Measurements from ENCODE around the gene ALOXE3. TPM values are rescaled to one million over a fixed set of nuclear protein-coding genes. Genes with fewer than 3 reads are reported as not detected.
"Not testable (repeated sequence)": the region's sequence is repeated elsewhere in the genome, so short reads cannot be mapped to it uniquely, and the experiment has no call there.

ALOXE3 gene
- total RNA-seq, 1 donor from 2014 or later: not detected

DNA sequence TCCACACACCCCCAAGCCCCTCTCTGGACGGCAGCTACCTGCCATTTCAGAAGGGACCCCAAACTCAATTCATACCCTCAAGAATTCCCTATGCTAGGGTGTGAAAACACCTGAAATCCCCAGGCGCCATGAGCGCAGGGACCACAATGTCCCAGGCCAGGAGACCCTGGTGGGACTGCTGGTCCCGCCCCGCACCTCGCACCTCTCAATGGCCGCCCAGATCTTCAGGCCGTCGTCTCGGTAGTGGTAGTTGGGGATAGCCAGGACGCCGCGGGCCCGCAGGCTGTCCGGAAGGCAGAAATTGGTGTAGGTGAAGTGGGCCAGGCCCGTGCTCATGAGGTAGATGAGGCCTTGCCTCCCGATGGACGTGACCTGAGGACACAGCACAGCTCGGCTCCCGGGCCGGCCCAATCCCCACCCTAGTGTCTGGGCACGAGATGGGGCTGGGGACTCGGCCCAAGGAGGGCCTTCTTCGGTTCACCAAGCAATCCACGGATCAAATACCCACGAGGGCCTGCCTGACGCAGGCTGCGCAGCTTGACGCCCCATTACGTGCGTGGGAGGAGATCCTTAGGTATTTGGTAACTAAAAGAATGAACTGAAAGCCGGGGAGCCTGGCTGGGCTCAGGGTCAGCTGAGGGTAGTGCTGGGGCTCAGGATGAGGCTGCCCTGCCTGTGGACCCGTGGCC, 9.2 kb downstream of the ALOXE3 start:
- H3K9me3 Mint-ChIP-seq: no peaks in the 10 kb centered on the region
- no peak for DNase-seq (ENCODE audit: low spot score)
- H3K4me3 Mint-ChIP-seq: no peak overlapping the region
- H3K4me1 Mint-ChIP-seq (ENCODE audit: low read depth): no peaks in the 10 kb centered on the region
- H3K27me3 Mint-ChIP-seq (ENCODE audit: insufficient read depth): peaks cover 33% of the 10 kb centered on the region
- H3K36me3 Mint-ChIP-seq (ENCODE audit: low read depth): no peaks in the 10 kb centered on the region
- no peak overlapping the region for H3K27ac Mint-ChIP-seq
- intact Hi-C loops (cut with micrococcal nuclease): no loop called here

DNA sequence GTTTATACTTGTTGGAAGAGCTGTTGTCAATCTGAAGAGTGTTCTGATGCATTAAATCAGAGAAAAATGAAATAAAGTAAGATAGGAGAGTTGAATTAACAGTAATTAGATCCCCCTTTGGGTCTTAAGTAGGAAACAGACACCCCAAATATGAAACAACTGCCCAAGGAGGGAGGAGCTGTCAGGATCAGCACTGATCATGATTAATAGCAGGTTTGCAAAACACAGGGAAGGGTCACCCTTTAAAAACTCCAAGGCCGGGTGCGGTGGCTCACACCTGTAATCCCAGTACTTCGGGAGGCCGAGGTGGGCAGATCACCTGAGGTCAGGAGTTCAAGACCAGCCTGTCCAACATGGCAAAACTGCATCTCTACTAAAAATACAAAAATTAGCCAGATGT, 11.3 kb downstream of the ALOXE3 start:
- H3K4me1 Mint-ChIP-seq (ENCODE audit: low read depth); DNase-seq (ENCODE audit: low spot score); H3K27ac Mint-ChIP-seq; H3K4me3 Mint-ChIP-seq; H3K36me3 Mint-ChIP-seq (ENCODE audit: low read depth); H3K9me3 Mint-ChIP-seq; intact Hi-C loops (cut with micrococcal nuclease): not testable (repeated sequence)
- H3K27me3 Mint-ChIP-seq (ENCODE audit: insufficient read depth): peaks cover 27% of the 10 kb centered on the region

DNA sequence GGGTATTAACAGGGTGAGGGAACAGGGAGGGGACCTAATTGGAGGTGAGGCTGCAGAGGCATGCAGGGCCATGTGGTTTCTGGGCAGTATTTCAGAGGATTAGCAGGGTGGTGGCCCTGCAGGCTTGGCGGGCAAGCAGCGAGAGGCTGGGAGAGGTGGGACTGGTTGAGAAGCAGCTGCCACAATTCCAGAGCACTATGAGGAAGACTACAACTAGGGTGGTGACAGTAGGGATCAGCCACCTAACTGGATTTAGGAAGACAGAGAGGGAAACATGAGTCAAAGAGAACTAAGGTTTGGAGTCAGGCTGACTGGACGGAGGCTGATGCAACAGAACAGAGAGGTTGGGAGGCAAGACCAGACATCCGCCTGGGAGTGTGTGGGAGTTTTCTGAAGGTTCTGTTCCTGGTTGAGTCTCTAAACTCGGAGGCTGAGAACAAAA, 12.3 kb downstream of the ALOXE3 start:
- no peak overlapping the region for H3K27ac Mint-ChIP-seq
- H3K9me3 Mint-ChIP-seq: no peaks in the 10 kb centered on the region
- no peak for DNase-seq (ENCODE audit: low spot score)
- H3K4me3 Mint-ChIP-seq: no peak overlapping the region
- no peaks in the 10 kb centered on the region for H3K4me1 Mint-ChIP-seq (ENCODE audit: low read depth)
- intact Hi-C loops (cut with micrococcal nuclease): no loop called here
- peaks cover 21% of the 10 kb centered on the region for H3K27me3 Mint-ChIP-seq (ENCODE audit: insufficient read depth)
- no peaks in the 10 kb centered on the region for H3K36me3 Mint-ChIP-seq (ENCODE audit: low read depth)

DNA sequence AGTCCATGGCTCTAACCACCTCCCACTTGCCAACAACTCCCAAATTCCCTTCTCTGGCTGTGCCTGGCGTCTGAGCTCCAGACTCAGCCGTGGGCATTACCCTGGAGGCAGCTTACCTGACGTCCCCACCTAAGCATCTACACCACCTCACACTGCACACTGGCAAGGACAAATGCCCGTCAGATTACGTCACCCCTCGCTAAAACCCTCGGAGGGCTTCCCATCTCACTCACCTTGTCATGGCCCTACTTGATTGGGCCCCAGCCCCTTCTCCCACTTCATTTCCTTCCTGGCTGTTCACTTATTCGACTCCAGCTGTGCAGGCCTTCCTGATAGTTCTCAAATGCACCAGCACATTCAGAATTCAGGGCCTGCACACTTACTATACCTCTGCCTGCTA, 13.4 kb downstream of the ALOXE3 start:
- Mint-ChIP-seq H3K27ac (no peak overlapping the region), H3K36me3 (ENCODE audit: low read depth) (no peaks in the 10 kb centered on the region), H3K4me1 (ENCODE audit: low read depth) (no peaks in the 10 kb centered on the region), H3K4me3 (no peak overlapping the region), H3K27me3 (ENCODE audit: insufficient read depth) (peaks cover 19% of the 10 kb centered on the region), H3K9me3 (no peaks in the 10 kb centered on the region)
- intact Hi-C loops (cut with micrococcal nuclease): no loop called here
- no peak for DNase-seq (ENCODE audit: low spot score)

GRCh38 chr17:8103549-8103948, 14.8 kb downstream of the ALOXE3 start:
- Mint-ChIP-seq H3K36me3 (ENCODE audit: low read depth) (no peaks in the 10 kb centered on the region), H3K27me3 (ENCODE audit: insufficient read depth) (peaks cover 19% of the 10 kb centered on the region), H3K27ac (no peak overlapping the region), H3K4me1 (ENCODE audit: low read depth) (no peaks in the 10 kb centered on the region), H3K9me3 (no peaks in the 10 kb centered on the region), H3K4me3 (no peak overlapping the region)
- DNase-seq (ENCODE audit: low spot score): no peak
- intact Hi-C loops (cut with micrococcal nuclease): no loop called here

DNA sequence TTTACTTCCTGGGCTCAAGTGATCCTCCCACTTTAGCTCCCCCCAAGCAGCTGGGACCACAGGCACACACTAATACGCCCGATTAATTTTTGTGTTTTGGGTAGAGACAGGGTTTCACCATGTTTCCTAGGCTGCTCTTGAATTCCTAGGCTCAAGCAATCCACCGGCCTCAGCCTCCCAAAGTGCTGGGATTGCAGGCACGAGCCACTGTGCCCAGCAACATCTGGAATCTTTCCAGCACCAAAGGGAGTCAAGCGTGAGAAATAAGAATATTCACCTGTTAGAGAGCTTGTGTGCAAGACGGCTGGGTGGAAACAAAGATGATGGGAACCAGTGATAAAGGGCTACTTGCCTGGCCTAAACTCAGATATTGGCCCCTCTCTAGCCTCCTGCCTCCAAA, 16.6 kb downstream of the ALOXE3 start:
- Mint-ChIP-seq H3K36me3 (ENCODE audit: low read depth) (no peaks in the 10 kb centered on the region), H3K27ac (no peak overlapping the region), H3K4me1 (ENCODE audit: low read depth) (no peaks in the 10 kb centered on the region), H3K4me3 (no peak overlapping the region), H3K27me3 (ENCODE audit: insufficient read depth) (peaks cover 16% of the 10 kb centered on the region), H3K9me3 (no peaks in the 10 kb centered on the region)
- no peak for DNase-seq (ENCODE audit: low spot score)
- intact Hi-C loops (cut with micrococcal nuclease): no loop called here

GRCh38 chr17:8100763-8101162, 17.6 kb downstream of the ALOXE3 start:
- no peaks in the 10 kb centered on the region for H3K9me3 Mint-ChIP-seq
- peaks cover 10% of the 10 kb centered on the region for H3K27me3 Mint-ChIP-seq (ENCODE audit: insufficient read depth)
- intact Hi-C loops (cut with micrococcal nuclease): no loop called here
- H3K4me1 Mint-ChIP-seq (ENCODE audit: low read depth): no peaks in the 10 kb centered on the region
- no peak for DNase-seq (ENCODE audit: low spot score)
- no peak overlapping the region for H3K27ac Mint-ChIP-seq
- H3K4me3 Mint-ChIP-seq: no peak overlapping the region
- H3K36me3 Mint-ChIP-seq (ENCODE audit: low read depth): no peaks in the 10 kb centered on the region

GRCh38 chr17:8100111-8100510, 18.2 kb downstream of the ALOXE3 start:
- peaks cover 1% of the 10 kb centered on the region for H3K4me1 Mint-ChIP-seq (ENCODE audit: low read depth)
- intact Hi-C loops (cut with micrococcal nuclease): no loop called here
- H3K27ac Mint-ChIP-seq: no peak overlapping the region
- no peaks in the 10 kb centered on the region for H3K36me3 Mint-ChIP-seq (ENCODE audit: low read depth)
- H3K27me3 Mint-ChIP-seq (ENCODE audit: insufficient read depth): peaks cover 12% of the 10 kb centered on the region
- H3K4me3 Mint-ChIP-seq: no peak overlapping the region
- DNase-seq (ENCODE audit: low spot score): no peak
- no peaks in the 10 kb centered on the region for H3K9me3 Mint-ChIP-seq

- no peak for DNase-seq (ENCODE audit: low spot score)
- intact Hi-C loops (cut with micrococcal nuclease): no loop called here
- peaks cover 14% of the 10 kb centered on the region for H3K4me1 Mint-ChIP-seq (ENCODE audit: low read depth)
- H3K27me3 Mint-ChIP-seq (ENCODE audit: insufficient read depth): peaks cover 13% of the 10 kb centered on the region
- H3K4me3 Mint-ChIP-seq: no peak overlapping the region
- no peak overlapping the region for H3K27ac Mint-ChIP-seq
- H3K9me3 Mint-ChIP-seq: no peaks in the 10 kb centered on the region
- no peaks in the 10 kb centered on the region for H3K36me3 Mint-ChIP-seq (ENCODE audit: low read depth)
These were observed 21.8 kb downstream of the ALOXE3 start for GRCh38 chr17:8096541-8096940.

DNA sequence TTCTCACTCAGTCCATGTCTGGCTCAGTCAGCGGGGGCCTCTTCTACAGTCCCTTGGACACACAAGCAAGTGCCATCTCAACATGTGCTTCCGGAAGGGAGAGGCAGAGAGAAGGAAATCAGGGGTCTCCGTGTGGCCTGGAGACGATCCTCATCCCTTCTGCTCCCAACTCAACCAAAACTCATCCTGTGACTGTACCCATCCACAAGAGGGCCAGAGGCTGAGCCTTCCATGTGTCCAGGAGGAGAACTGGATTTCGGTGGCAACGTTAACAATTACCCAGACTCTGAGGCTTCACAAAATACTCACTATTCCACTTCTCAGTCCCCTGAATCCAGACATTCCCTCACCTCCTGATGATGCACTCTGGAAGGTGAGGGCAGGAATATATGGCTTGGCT, 23.0 kb downstream of the ALOXE3 start:
- no peak for DNase-seq (ENCODE audit: low spot score)
- H3K4me3 Mint-ChIP-seq: no peak overlapping the region
- H3K27me3 Mint-ChIP-seq (ENCODE audit: insufficient read depth): peaks cover 17% of the 10 kb centered on the region
- H3K36me3 Mint-ChIP-seq (ENCODE audit: low read depth): no peaks in the 10 kb centered on the region
- H3K4me1 Mint-ChIP-seq (ENCODE audit: low read depth): peaks cover 14% of the 10 kb centered on the region
- H3K27ac Mint-ChIP-seq: no peak overlapping the region
- intact Hi-C loops (cut with micrococcal nuclease): loop anchor here (2.0 kb wide), 1 partner anchor 63 kb away; no protein-coding TSS in a partner anchor
- H3K9me3 Mint-ChIP-seq: no peaks in the 10 kb centered on the region

DNA sequence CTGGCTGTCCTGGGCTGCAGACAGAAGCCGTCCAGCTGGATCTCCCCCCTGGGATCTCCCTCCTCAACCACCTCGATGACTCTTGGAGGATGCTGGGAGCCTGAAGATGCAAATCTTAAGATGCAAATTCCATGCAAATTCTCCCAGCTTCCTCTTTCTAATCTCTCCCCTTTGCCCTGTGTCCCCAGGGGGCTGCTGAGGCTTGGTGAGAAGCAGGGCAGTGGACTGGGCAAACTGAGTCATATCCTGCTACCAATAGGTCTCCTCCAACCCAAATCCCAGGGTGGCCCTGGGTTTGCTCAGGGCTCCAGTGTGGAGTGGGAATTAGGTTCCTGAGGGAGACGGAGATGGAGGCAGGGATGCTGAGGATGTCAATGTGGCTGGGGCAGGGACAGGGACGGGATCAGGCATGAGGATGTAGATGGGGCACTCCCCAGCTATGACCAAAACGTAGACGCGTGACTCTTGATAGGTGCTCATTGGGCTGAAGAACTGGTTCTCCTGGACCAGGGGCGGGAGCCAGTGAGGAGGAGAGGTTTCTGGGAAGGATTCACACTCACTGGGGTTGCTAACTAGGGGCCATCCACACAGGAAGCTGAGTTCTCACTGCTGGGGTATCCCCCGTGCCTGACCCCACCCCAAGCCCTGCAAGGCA, 27.2 kb downstream of the ALOXE3 start:
- peaks cover 24% of the 10 kb centered on the region for H3K27me3 Mint-ChIP-seq (ENCODE audit: insufficient read depth)
- H3K9me3 Mint-ChIP-seq: no peaks in the 10 kb centered on the region
- peaks cover 14% of the 10 kb centered on the region for H3K4me1 Mint-ChIP-seq (ENCODE audit: low read depth)
- no peaks in the 10 kb centered on the region for H3K36me3 Mint-ChIP-seq (ENCODE audit: low read depth)
- intact Hi-C loops (cut with micrococcal nuclease): no loop called here
- no peak overlapping the region for H3K4me3 Mint-ChIP-seq
- no peak overlapping the region for H3K27ac Mint-ChIP-seq
- no peak for DNase-seq (ENCODE audit: low spot score)

DNA sequence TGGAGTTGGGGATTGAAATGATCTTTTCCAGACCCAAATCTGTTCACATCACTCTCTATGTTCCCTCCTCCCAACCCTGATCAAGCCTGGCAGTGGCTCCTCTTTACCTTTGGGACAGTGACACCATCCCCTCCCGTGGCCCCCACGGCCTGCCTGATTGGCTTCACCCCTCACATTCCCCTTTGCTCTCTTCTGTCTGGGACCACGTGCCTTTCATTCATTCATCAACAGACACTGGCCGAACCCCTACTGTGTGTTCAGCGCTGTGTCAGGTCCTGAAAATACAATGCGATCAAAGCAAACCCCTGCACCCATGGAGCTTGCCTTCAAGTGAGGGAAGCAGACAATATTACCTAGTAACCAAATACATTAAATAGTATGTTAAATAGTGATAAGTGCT, 28.6 kb downstream of the ALOXE3 start:
- Mint-ChIP-seq H3K27me3 (ENCODE audit: insufficient read depth) (peaks cover 17% of the 10 kb centered on the region), H3K9me3 (no peaks in the 10 kb centered on the region), H3K4me1 (ENCODE audit: low read depth) (peaks cover 9% of the 10 kb centered on the region), H3K27ac (no peak overlapping the region), H3K4me3 (no peak overlapping the region), H3K36me3 (ENCODE audit: low read depth) (no peaks in the 10 kb centered on the region)
- intact Hi-C loops (cut with micrococcal nuclease): no loop called here
- no peak for DNase-seq (ENCODE audit: low spot score)

DNA sequence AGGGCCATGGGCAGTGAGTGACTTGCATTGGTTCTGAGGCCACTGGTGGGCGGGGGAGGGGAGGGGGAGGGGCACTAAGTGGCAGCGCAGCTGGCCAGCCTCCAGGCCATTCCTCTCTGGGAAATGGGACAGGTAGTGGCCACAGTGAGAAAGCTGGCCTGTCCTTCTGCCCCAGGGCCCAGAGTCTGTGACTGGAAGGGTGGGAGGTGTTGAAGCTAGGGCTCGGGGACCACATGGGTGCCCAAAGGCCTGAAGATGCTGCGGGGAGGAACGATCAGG, 30.4 kb downstream of the ALOXE3 start:
- DNase-seq (ENCODE audit: low spot score): no peak
- Mint-ChIP-seq H3K9me3 (no peaks in the 10 kb centered on the region), H3K27ac (no peak overlapping the region), H3K4me3 (no peak overlapping the region), H3K27me3 (ENCODE audit: insufficient read depth) (peaks cover 22% of the 10 kb centered on the region), H3K36me3 (ENCODE audit: low read depth) (no peaks in the 10 kb centered on the region), H3K4me1 (ENCODE audit: low read depth) (no peaks in the 10 kb centered on the region)
- intact Hi-C loops (cut with micrococcal nuclease): no loop called here

Data from activated T-helper 1 cell treated with anti-CD3 and anti-CD28 coated beads, Interleukin-12 subunit alpha, Interleukin-12 subunit beta, Interleukin-2, Interleukin-4 antibody, amounts not matched to agents 30 ng/mL and 10 ng/mL and 1 ng/mL, durations not matched to agents 14 hours and 24 hours and 36 hours (primary cell).